Heart left ventricle (tissue), 13 donors: ENCODE results near the gene FMN2.

Experiments used
- POLR2A ChIP-seq, 2 donors: fragments of 450-650 bp; IDR thresholded peaks; one replicate each; pipeline ENCODE4 v1.6.1; 2017; ENCODE audit warnings: antibody characterized with exemption in 2 of 2, mild to moderate bottlenecking in 2 of 2, moderate library complexity in 2 of 2
- TF ChIP-seq, protein P1 (sequence below), 12 donors: fragments of 200-600 bp; sonication (generic) in 4 of 12; IDR thresholded peaks; one replicate each; pipeline versions ENCODE4 v1.5.0 to v1.8.0; 2018 to 2022; ENCODE audit warnings: antibody characterized with exemption in 12 of 12, mild to moderate bottlenecking in 5 of 12
- donor health status: ischemic (EF 13 %, LVEDD 7.1; RV severe dilation, severe dysfunction).
- donor health status: DM: no; HTN: yes; CAD: no.
- donor health status: DM: no; HTN: no; CAD: no.
- donor health status: ischemic (EF 25% LVEDD 6.9; RV normal size, moderate dysfunction).
- donor health status: ischemic (EF 25% LVEDD 5.7; RV mildly dilated, moderate dysfunction).
- donor health status: ischemic (EF 35%, LVEDD 5.7; RV mildly dilated, moderate dysfunction).
- donor health status: nonischemic (EF 11% LVEDD 7.7; RV severe dilation, severe dysfunction).
- donor health status: DM: yes; HTN: yes; CAD: no.
- donor health status: PGD.
- donor health status: ischemic (EF 29% LVEDD 5.4; RV normal size, mild dysfunction).
- donor health status: nonischemic (EF 23%, LVEDD 6.1; RV moderate dilation, normal function).

GRCh38 chr1:240056350-240056749 lies 35.3 kb upstream of the FMN2 start:
- TF ChIP-seq POLR2A (IDR thresholded peaks at IDR 0.05), result no peak
- TF ChIP-seq, protein P1, sequence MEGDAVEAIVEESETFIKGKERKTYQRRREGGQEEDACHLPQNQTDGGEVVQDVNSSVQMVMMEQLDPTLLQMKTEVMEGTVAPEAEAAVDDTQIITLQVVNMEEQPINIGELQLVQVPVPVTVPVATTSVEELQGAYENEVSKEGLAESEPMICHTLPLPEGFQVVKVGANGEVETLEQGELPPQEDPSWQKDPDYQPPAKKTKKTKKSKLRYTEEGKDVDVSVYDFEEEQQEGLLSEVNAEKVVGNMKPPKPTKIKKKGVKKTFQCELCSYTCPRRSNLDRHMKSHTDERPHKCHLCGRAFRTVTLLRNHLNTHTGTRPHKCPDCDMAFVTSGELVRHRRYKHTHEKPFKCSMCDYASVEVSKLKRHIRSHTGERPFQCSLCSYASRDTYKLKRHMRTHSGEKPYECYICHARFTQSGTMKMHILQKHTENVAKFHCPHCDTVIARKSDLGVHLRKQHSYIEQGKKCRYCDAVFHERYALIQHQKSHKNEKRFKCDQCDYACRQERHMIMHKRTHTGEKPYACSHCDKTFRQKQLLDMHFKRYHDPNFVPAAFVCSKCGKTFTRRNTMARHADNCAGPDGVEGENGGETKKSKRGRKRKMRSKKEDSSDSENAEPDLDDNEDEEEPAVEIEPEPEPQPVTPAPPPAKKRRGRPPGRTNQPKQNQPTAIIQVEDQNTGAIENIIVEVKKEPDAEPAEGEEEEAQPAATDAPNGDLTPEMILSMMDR (IDR thresholded peaks at IDR 0.05), result no peak
